DND-41 (cell line): ENCODE data around the gene BCCIP.

Experiments
- ATAC-seq: fragments of 200-7000 bp; cut with Tn5 transposase; 3 replicates; pipeline ENCODE4 v1.9.1; 2021; ENCODE audit warnings: low read depth; ENCODE audit not compliant: insufficient read depth
- DNase-seq: peaks from one replicate; pipeline ENCODE4 v3.0.0-alpha.2; 2020
- H2AFZ ChIP-seq: 2 replicates; pipeline ENCODE4 v1.6.0; 2012; ENCODE audit warnings: low read depth, low read length
- H3K27ac ChIP-seq: 2 replicates; pipeline ENCODE4 v1.5.1; 2012; ENCODE audit warnings: low read length, inconsistent platforms
- H3K27me3 ChIP-seq: fragments of 200-600 bp; sonication (generic); 2 replicates; pipeline ENCODE4 v1.6.0; 2012; ENCODE audit warnings: low read length, mild to moderate bottlenecking, inconsistent platforms; ENCODE audit not compliant: insufficient read depth, poor library complexity
- H3K36me3 ChIP-seq: 2 replicates; pipeline ENCODE4 v1.5.1; 2012; ENCODE audit warnings: low read length, inconsistent platforms; ENCODE audit not compliant: insufficient read depth
- H3K4me1 ChIP-seq: 2 replicates; pipeline ENCODE4 v1.5.1; 2012; ENCODE audit warnings: mild to moderate bottlenecking, low read length; ENCODE audit not compliant: insufficient read depth
- H3K4me2 ChIP-seq: 2 replicates; pipeline ENCODE4 v1.6.0; 2012; ENCODE audit warnings: mild to moderate bottlenecking, moderate library complexity, low read length, inconsistent platforms; ENCODE audit not compliant: insufficient read depth
- H3K4me3 ChIP-seq, 2 experiments: fragments of 200-600 bp in 1 of 2; shearing (Covaris generic) in 1 of 2; 2 replicates each; pipeline ENCODE4 v1.5.1; 2012 to 2016; ENCODE audit warnings: inconsistent platforms in 2 of 2, low read length in 2 of 2, mild to moderate bottlenecking in 2 of 2, low read depth in 1 of 2, moderate library complexity in 1 of 2
- H3K79me2 ChIP-seq: 2 replicates; pipeline ENCODE4 v1.6.0; 2012; ENCODE audit warnings: low read length, inconsistent platforms; ENCODE audit not compliant: insufficient read depth
- H3K9ac ChIP-seq: 2 replicates; pipeline ENCODE4 v1.6.0; 2012; ENCODE audit warnings: low read depth, mild to moderate bottlenecking, inconsistent platforms, low read length, moderate library complexity
- H3K9me3 ChIP-seq: 2 replicates; pipeline ENCODE4 v1.5.1; 2012; ENCODE audit warnings: low read length, moderate library complexity, mild to moderate bottlenecking, inconsistent platforms; ENCODE audit not compliant: insufficient read depth, severe bottlenecking
- H4K20me1 ChIP-seq: 2 replicates; pipeline ENCODE4 v1.6.0; 2012; ENCODE audit warnings: low read length; ENCODE audit not compliant: insufficient read depth
- EZH2 ChIP-seq: IDR thresholded peaks from 3 replicates; pipeline ENCODE4 v1.6.1; 2012; ENCODE audit warnings: borderline replicate concordance, low read depth, mild to moderate bottlenecking, moderate library complexity, low read length, inconsistent platforms; ENCODE audit not compliant: severe bottlenecking
- TF ChIP-seq, protein P1 (sequence below): IDR thresholded peaks from 2 replicates; pipeline ENCODE4 v1.5.1; 2012; ENCODE audit warnings: borderline replicate concordance, low read length, moderate library complexity, mild to moderate bottlenecking; ENCODE audit not compliant: poor library complexity, severe bottlenecking; ENCODE audit errors: extremely low read depth

The BCCIP gene

DNA sequence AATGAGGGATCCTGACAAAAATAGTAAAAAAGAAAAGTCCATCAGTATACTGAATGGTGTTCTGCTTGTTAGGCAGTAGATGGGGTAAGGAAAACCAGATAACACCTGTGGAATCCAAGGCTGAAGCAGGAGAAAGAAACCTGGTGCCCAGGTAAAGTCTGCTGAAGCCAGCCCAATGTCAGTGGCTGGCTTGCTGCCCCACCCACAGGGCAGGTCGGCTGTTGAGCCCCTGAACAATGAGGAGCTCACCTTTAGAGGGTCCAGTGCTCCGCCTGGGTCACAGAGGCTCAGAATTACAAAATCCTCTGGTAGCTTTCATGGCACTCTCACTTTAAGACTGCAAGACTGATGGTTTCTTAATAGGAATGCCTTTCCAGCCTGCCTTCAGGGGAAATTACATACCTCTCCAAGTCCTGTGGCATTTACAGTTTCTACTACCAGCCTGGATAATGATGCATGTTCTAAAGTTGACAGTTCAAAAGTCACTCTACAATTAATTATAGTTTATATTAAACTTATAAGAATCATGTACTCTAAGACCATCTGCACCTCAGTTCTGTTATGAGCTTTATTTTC lies 33.9 kb downstream of the BCCIP start:
- no peak for TF ChIP-seq EZH2
- TF ChIP-seq, protein P1, sequence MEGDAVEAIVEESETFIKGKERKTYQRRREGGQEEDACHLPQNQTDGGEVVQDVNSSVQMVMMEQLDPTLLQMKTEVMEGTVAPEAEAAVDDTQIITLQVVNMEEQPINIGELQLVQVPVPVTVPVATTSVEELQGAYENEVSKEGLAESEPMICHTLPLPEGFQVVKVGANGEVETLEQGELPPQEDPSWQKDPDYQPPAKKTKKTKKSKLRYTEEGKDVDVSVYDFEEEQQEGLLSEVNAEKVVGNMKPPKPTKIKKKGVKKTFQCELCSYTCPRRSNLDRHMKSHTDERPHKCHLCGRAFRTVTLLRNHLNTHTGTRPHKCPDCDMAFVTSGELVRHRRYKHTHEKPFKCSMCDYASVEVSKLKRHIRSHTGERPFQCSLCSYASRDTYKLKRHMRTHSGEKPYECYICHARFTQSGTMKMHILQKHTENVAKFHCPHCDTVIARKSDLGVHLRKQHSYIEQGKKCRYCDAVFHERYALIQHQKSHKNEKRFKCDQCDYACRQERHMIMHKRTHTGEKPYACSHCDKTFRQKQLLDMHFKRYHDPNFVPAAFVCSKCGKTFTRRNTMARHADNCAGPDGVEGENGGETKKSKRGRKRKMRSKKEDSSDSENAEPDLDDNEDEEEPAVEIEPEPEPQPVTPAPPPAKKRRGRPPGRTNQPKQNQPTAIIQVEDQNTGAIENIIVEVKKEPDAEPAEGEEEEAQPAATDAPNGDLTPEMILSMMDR, result no peak
- no peak overlapping the region for H2AFZ ChIP-seq
- H3K4me3 ChIP-seq, result no peak overlapping the region
- no peak for ATAC-seq
- H3K36me3 ChIP-seq, result no peaks in the 10 kb centered on the region
- no peak overlapping the region for H3K4me2 ChIP-seq
- no peak overlapping the region for H3K27ac ChIP-seq
- H3K79me2 ChIP-seq, result no peaks in the 10 kb centered on the region
- DNase-seq, result no peak
- no peaks in the 10 kb centered on the region for H3K4me1 ChIP-seq
- no peaks in the 10 kb centered on the region for H3K27me3 ChIP-seq
- no peaks in the 10 kb centered on the region for H4K20me1 ChIP-seq
- H3K9ac ChIP-seq, result no peak overlapping the region
- no peaks in the 10 kb centered on the region for H3K9me3 ChIP-seq

DNA sequence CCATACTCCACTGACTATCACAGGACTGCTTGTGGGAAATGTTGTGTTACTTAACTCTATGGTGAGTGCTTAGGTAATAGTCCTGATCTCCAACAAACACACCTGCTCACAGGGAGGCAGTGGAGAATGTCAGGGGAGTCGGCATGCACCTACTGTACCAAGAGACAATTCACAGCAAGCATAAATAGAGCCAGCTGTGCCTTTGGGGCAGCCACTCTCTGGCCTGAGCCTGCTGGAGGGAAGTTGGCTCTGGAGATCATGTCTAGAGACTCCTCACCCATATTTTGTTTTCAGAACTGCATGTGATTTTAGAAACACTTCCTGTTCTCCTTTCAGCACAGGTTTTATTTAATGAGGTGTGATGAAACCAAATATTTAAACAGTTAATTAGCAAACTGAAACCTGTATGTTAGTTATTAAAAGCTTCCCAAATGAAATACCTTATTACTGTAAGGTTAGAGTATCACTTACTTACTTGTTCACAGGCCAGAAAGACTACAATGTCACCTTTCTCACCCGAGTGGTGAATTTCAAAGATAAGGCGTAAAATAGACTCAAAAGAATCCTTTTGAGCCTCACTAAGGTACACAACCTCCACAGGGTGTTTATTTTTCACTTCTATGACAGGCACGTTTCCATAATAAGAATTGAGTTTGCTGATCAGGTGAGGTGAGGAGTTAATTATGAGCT lies 35.9 kb downstream of the BCCIP start:
- H3K9ac ChIP-seq, result no peak overlapping the region
- ATAC-seq, result no peak

DNA sequence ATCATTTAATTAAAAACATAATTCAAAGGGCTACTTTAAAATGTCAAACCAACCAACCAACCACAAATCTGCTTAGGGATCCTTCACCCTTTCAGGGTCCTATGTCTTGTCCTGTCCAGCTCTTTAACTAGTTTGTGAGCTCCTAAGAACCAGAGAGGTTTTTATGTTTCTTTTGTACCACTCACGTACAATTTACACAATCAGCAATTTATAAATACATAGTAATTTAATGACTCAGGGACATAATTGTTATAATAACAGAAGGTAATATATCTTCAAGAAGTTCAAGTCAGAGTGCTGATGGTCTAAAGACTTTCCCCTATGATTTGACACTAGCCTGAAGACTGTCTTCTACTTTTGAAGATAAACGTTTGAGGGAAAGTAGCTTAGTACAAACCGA lies 41.8 kb downstream of the BCCIP start:
- DNase-seq (no peak), ATAC-seq (no peak)
- no peaks in the 10 kb centered on the region for H3K79me2 ChIP-seq
- H3K27me3 ChIP-seq, result no peaks in the 10 kb centered on the region
- no peaks in the 10 kb centered on the region for H4K20me1 ChIP-seq
- no peaks in the 10 kb centered on the region for H3K36me3 ChIP-seq
- H3K4me2 ChIP-seq, result no peak overlapping the region
- H3K4me1 ChIP-seq, result no peaks in the 10 kb centered on the region
- no peak for TF ChIP-seq EZH2
- TF ChIP-seq, protein P1, result no peak
- H2AFZ ChIP-seq, result no peak overlapping the region
- no peak overlapping the region for H3K27ac ChIP-seq
- H3K9me3 ChIP-seq, result no peaks in the 10 kb centered on the region
- no peak overlapping the region for H3K9ac ChIP-seq
- no peak overlapping the region for H3K4me3 ChIP-seq

More for the DNA sequence above, 35.9 kb downstream of the BCCIP start:
- Histone ChIP-seq H3K36me3 (no peaks in the 10 kb centered on the region), H2AFZ (no peak overlapping the region), H4K20me1 (no peaks in the 10 kb centered on the region), H3K4me2 (no peak overlapping the region), H3K27me3 (no peaks in the 10 kb centered on the region), H3K27ac (no peak overlapping the region), H3K9me3 (no peaks in the 10 kb centered on the region), H3K4me1 (no peaks in the 10 kb centered on the region), H3K4me3 (no peak overlapping the region), H3K79me2 (no peaks in the 10 kb centered on the region)
- DNase-seq, result no peak
- no peak for TF ChIP-seq EZH2
- TF ChIP-seq, protein P1, result no peak
